K562 (cell line): ENCODE results near the gene SIGLEC15. TPM values are rescaled to one million over a fixed set of nuclear protein-coding genes. Genes with fewer than 3 reads are reported as not detected.

Source experiments
- ATAC-seq: fragments of 200-7000 bp; cut with Tn5 transposase; 3 replicates; pipeline ENCODE4 v1.9.1; 2020; ENCODE audit warnings: moderate library complexity
- BruUV-seq: library from RNA; stranded (reverse); fragments of 400-500 nt; replicated peaks from 2 replicates; lab custom pipeline; 2021; lab: Mats Ljungman, UMichigan
- CTCF ChIA-PET: fragments of 300-600 bp; formaldehyde crosslinking; extraction: SDS; loops from one replicate; lab custom pipeline; 2021; ENCODE audit warnings: low intra/inter-chr PET ratio; lab: Yijun Ruan, JAX
- POLR2A ChIA-PET: fragments of 300-600, 350-650 bp; sonication (Branson Sonifier 250); formaldehyde crosslinking; extraction: SDS; loops from one replicate; lab custom pipeline; 2021; ENCODE audit warnings: antibody characterized with exemption, inconsistent platforms; lab: Yijun Ruan, JAX
- DNase-seq, 4 experiments: peaks; one replicate each; pipeline versions ENCODE4 v3.0.0 to v3.0.0-alpha.2; 2011 to 2018; ENCODE audit warnings: low spot score in 3 of 4, mixed read lengths in 3 of 4; ENCODE audit errors: extremely low read depth in 1 of 4
- FAIRE-seq: peaks from 2 replicates; lab custom pipeline; 2011; peaks lifted over from hg19 to GRCh38; lab: Jason Lieb, UNC
- H2AFZ ChIP-seq: 2 replicates; pipeline ENCODE4 v1.6.0; 2011; ENCODE audit warnings: low read depth, low read length, control low read depth, inconsistent platforms
- H3K27ac ChIP-seq: fragments of 200-600 bp; 3 replicates; pipeline ENCODE4 v1.8.0; 2011; ENCODE audit warnings: low read depth, mild to moderate bottlenecking, control low read depth, inconsistent platforms, low read length, moderate library complexity, mixed read lengths; ENCODE audit errors: extremely low read depth
- H3K27me3 ChIP-seq, 2 experiments: fragments of 300-600 bp in 1 of 2; 2 replicates in 1 of 2; 3 replicates in 1 of 2; pipeline versions ENCODE4 v1.6.0 to v1.8.0; 2011; ENCODE audit warnings: inconsistent platforms in 2 of 2, low read length in 2 of 2, mild to moderate bottlenecking in 1 of 2, mixed read lengths in 1 of 2, moderate library complexity in 1 of 2; ENCODE audit not compliant: control insufficient read depth in 2 of 2, insufficient read depth in 2 of 2
- H3K36me3 ChIP-seq: fragments of 300-600 bp; 3 replicates; pipeline ENCODE4 v1.8.0; 2011; ENCODE audit warnings: mild to moderate bottlenecking, low read length, inconsistent platforms; ENCODE audit not compliant: control insufficient read depth, insufficient read depth
- H3K4me1 ChIP-seq, 2 experiments: fragments of 200-600 bp in 1 of 2; replicated peaks in 1 of 2; 2 replicates in 1 of 2; 3 replicates in 1 of 2; pipeline versions ENCODE4 v1.5.1 to v1.8.0; 2011; ENCODE audit warnings: inconsistent platforms in 2 of 2, low read length in 2 of 2, mild to moderate bottlenecking in 1 of 2, mixed read lengths in 1 of 2, moderate library complexity in 1 of 2; ENCODE audit not compliant: control insufficient read depth in 2 of 2, insufficient read depth in 2 of 2
- H3K4me2 ChIP-seq: 2 replicates; pipeline ENCODE4 v1.6.1; 2011; ENCODE audit warnings: low read length, control low read depth, inconsistent platforms, mixed read lengths; ENCODE audit not compliant: insufficient read depth
- H3K4me3 ChIP-seq: fragments of 200-600 bp; sonication (generic), shearing (Covaris generic); 2 replicates; pipeline ENCODE4 v1.5.1; 2016; ENCODE audit warnings: control low read depth, inconsistent platforms
- H3K79me2 ChIP-seq: fragments of 200-600 bp; 3 replicates; pipeline ENCODE4 v1.8.0; 2011; ENCODE audit warnings: low read length, inconsistent platforms; ENCODE audit not compliant: control insufficient read depth, insufficient read depth
- H3K9ac ChIP-seq, 2 experiments: 2 replicates each; pipeline versions ENCODE4 v1.6.0 to v1.6.1; 2011; ENCODE audit warnings: low read depth in 2 of 2, low read length in 2 of 2, control low read depth in 1 of 2, inconsistent platforms in 1 of 2, mild to moderate bottlenecking in 1 of 2, mixed read lengths in 1 of 2; ENCODE audit not compliant: insufficient read depth in 1 of 2
- H3K9me1 ChIP-seq: one replicate; pipeline ENCODE4 v1.6.0; 2011; ENCODE audit warnings: inconsistent platforms, mild to moderate bottlenecking, low read length, moderate library complexity; ENCODE audit not compliant: control insufficient read depth, insufficient read depth
- H3K9me3 ChIP-seq: replicated peaks from 2 replicates; pipeline ENCODE4 v1.5.1; 2011; ENCODE audit warnings: low read depth, low read length, inconsistent platforms; ENCODE audit not compliant: control insufficient read depth, insufficient read depth
- H4K20me1 ChIP-seq: replicated peaks from 2 replicates; pipeline ENCODE4 v1.6.1; 2011; ENCODE audit warnings: low read length, inconsistent platforms, mixed read lengths; ENCODE audit not compliant: control insufficient read depth, insufficient read depth
- BRCA1 ChIP-seq, 2 experiments: fragments of 450-650 bp in 1 of 2; sonication (generic) in 1 of 2; formaldehyde crosslinking in 1 of 2; IDR thresholded peaks; 2 replicates each; pipeline versions ENCODE4 v1.5.0 to v1.6.1; 2017 to 2020; ENCODE audit warnings: mild to moderate bottlenecking in 1 of 2, missing genetic modification reagents in 1 of 2
- ETS2 ChIP-seq: IDR thresholded peaks from 2 replicates; pipeline ENCODE4 v1.6.1; 2016; ENCODE audit warnings: borderline replicate concordance, missing genetic modification characterization, mild to moderate bottlenecking, moderate library complexity, missing compliant biosample characterization; ENCODE audit not compliant: poor library complexity, severe bottlenecking
- IRF2 ChIP-seq: sonication (generic); formaldehyde crosslinking; IDR thresholded peaks from 2 replicates; pipeline ENCODE4 v1.8.1; 2022; ENCODE audit warnings: mild to moderate bottlenecking, missing genetic modification reagents
- MCM3 ChIP-seq: fragments of 450-650 bp; IDR thresholded peaks from 2 replicates; pipeline ENCODE4 v1.6.1; 2016
- PRDM10 ChIP-seq: fragments of 450-650 bp; IDR thresholded peaks from 2 replicates; pipeline ENCODE4 v1.6.1; 2018; ENCODE audit not compliant: partially characterized antibody
- U2AF1 ChIP-seq: fragments of 200-400 bp; formaldehyde crosslinking; optimal IDR thresholded peaks from 2 replicates; pipeline ENCODE3; 2017; ENCODE audit warnings: mild to moderate bottlenecking, low read depth, low read length, moderate library complexity
- ZBTB9 ChIP-seq: fragments of 450-650 bp; formaldehyde crosslinking; IDR thresholded peaks from 2 replicates; pipeline ENCODE4 v1.4.0; 2020; ENCODE audit warnings: mild to moderate bottlenecking, moderate library complexity
- ZNF174 ChIP-seq: fragments of 250-450 bp; sonication (Bioruptor Pico); IDR thresholded peaks from 2 replicates; pipeline ENCODE4 v1.4.0; 2020; ENCODE audit warnings: mild to moderate bottlenecking
- WGBS: fragments of 100-300 bp; shearing (Covaris generic); methylation state at CpG from one replicate; pipeline ENCODE4 v1.1.6; 2016; ENCODE audit warnings: low coverage, mixed read lengths; ENCODE audit not compliant: insufficient coverage; ENCODE audit errors: missing lambda C conversion rate; 5-methylcytosine and 5-hydroxymethylcytosine counted together
- in situ Hi-C: fragments of 300-500 bp; cut with MboI; formaldehyde crosslinking; loops from 4 replicates; pipeline ENCODE4 v1.15.0; 2018; ENCODE audit warnings: inconsistent platforms, mixed read lengths
- intact Hi-C: fragments of 100-400 bp; cut with micrococcal nuclease; formaldehyde crosslinking; loops from 2 replicates; pipeline ENCODE4 v1.14.2; 2022
- polyA plus RNA-seq, 8 experiments: library from polyadenylated mRNA; depleted of rRNA in 4 of 8; stranded (reverse) in 5 of 8; unstranded in 3 of 8; fragments of >200 nt; fragmentation: Nextera tagmentation in 2 of 8; fragmentation: Illumina TruSeq in 1 of 8; extraction: Ambion mirVana in 2 of 8; extraction: Trizol in 1 of 8; gene quantifications; 2 replicates each; pipeline versions ENCODE4 v1.2.1 to v1.2.3, GENCODE V29; 2011 to 2014; ENCODE audit warnings: inconsistent platforms in 1 of 8, missing spikeins in 1 of 8
- total RNA-seq, 7 experiments: library from RNA; depleted of rRNA in 6 of 7; stranded (reverse); fragments of >200 nt in 6 of 7; fragmentation: Illumina TruSeq in 2 of 7; extraction: Trizol in 2 of 7; gene quantifications; 2 replicates each; pipeline versions ENCODE4 v1.2.1 to v1.2.3, GENCODE V29; 2011 to 2021; ENCODE audit warnings: low replicate concordance in 1 of 7

SIGLEC15 gene
- total and polyA plus RNA-seq, 9 of the 15 experiments (the other 6 are each of a cell fraction or from before 2014, with no cell fraction given), result not detected

GRCh38 chr18:45834306-45834705 lies 8.8 kb downstream of the SIGLEC15 start:
- in situ Hi-C loops, result no loop called here
- H3K79me2 ChIP-seq, result no peaks in the 10 kb centered on the region
- H2AFZ ChIP-seq, result no peak overlapping the region
- peaks cover 3 to 5% of the 10 kb centered on the region in 2 experiments; a peak in 4 of 5 replicates for H3K4me1 ChIP-seq
- H3K27me3 ChIP-seq, result peaks cover 0 to 23% of the 10 kb centered on the region in 2 experiments; a peak in 3 of 5 replicates
- H3K4me3 ChIP-seq, result no peak overlapping the region
- H3K27ac ChIP-seq, result no peak overlapping the region
- no peaks in the 10 kb centered on the region for H3K9me1 ChIP-seq
- ATAC-seq (no peak), FAIRE-seq (no peak), DNase-seq (no peak)
- no peak overlapping the region for H3K9ac ChIP-seq
- H3K36me3 ChIP-seq, result no peaks in the 10 kb centered on the region
- 0% methylated on average over 1 of the region's 1 CpG for WGBS
- TF ChIP-seq ZNF174 (no peak), BRCA1 (IDR thresholded peaks at IDR 0.05) (no peak), BRCA1 (CRISPR knock-in tag; IDR thresholded peaks at IDR 0.05) (no peak), ZBTB9 (no peak), MCM3 (no peak), PRDM10 (no peak), ETS2 (tag) (no peak), IRF2 (no peak), U2AF1 (no peak)
- H3K9me3 ChIP-seq, result no peaks in the 10 kb centered on the region
- H4K20me1 ChIP-seq, result no peaks in the 10 kb centered on the region
- intact Hi-C loops, result loop anchor here (10.0 kb wide), 1 partner anchor 110 kb away; the partner anchor contains the start of gene SLC14A1
- BruUV-seq, result no TSS peak
- ChIA-PET CTCF (no interaction called here), POLR2A (no interaction called here)
- H3K4me2 ChIP-seq, result no peak overlapping the region
